ENCODE results near the gene NSFL1C. TPM values are rescaled to one million over a fixed set of nuclear protein-coding genes. Genes with fewer than 3 reads are reported as not detected.
A peak's percentile ranks its signal among the peaks of the same experiment; 100 is the strongest.

The NSFL1C gene
- total and polyA plus RNA-seq, 3 donors from 2014 or later, result 61.8 to 107 (median 63.9) TPM

GRCh38 chr20:1491860-1492642 lies 25.4 kb upstream of the NSFL1C start:
- no peak for DNase-seq

GRCh38 chr20:1491281-1491840 lies 24.7 kb upstream of the NSFL1C start, which contains the start of gene SIRPB2:
Gene SIRPB2, minus strand, starts transcription at chr20:1491420. Its CDS starts 61 bp downstream, at chr20:1491359.
- no peak within 1 kb of the TSS for H3K4me3 ChIP-seq
- DNase-seq, result peak; percentile 28
- 65 to 75% methylated on average over 7 to 11 of the region's 11 CpGs for WGBS, 2 donors
- H3K27me3 ChIP-seq, result no peaks in the 10 kb centered on the region
- TF ChIP-seq POLR2A (IDR thresholded peaks at IDR 0.05), result no peak
- TF ChIP-seq CTCF (IDR thresholded peaks at IDR 0.05), result no peak
- intact Hi-C loops (cut with DNase I; ENCODE audit: low total_unique reads), result no loop called here
- peak within 1 kb of the TSS in 1 of 2 donors; percentile 14 for H3K27ac ChIP-seq
- no peaks in the 10 kb centered on the region for H3K9me3 ChIP-seq
- H3K36me3 ChIP-seq (ENCODE audit: low read depth, missing control alignments), result no peaks in the 10 kb centered on the region
- no peaks in the 10 kb centered on the region for H3K4me1 ChIP-seq

More at GRCh38 chr20:1491860-1492642, 25.4 kb upstream of the NSFL1C start:
- intact Hi-C loops (cut with DNase I; ENCODE audit: low total_unique reads), result no loop called here
- Histone ChIP-seq H3K4me1 (no peaks in the 10 kb centered on the region), H3K4me3 (no peak overlapping the region), H3K27ac (no peak overlapping the region), H3K27me3 (no peaks in the 10 kb centered on the region), H3K9me3 (no peaks in the 10 kb centered on the region), H3K36me3 (ENCODE audit: low read depth, missing control alignments) (no peaks in the 10 kb centered on the region)
- WGBS, 2 donors, result 71 to 77% methylated on average over 2 of the region's 2 CpGs
- TF ChIP-seq POLR2A (IDR thresholded peaks at IDR 0.05) (no peak), CTCF (IDR thresholded peaks at IDR 0.05) (no peak)

GRCh38 chr20:1490643-1491195 lies 24.1 kb upstream of the NSFL1C start:
- Histone ChIP-seq H3K27ac (peak overlapping the region in 1 of 2 donors; percentile 14), H3K4me3 (no peak overlapping the region)
- 77 to 80% methylated on average over 9 of the region's 9 CpGs for WGBS, 2 donors

GRCh38 chr20:1489764-1490436 lies 23.3 kb upstream of the NSFL1C start:
- Histone ChIP-seq H3K4me3 (no peak overlapping the region), H3K36me3 (ENCODE audit: low read depth, missing control alignments) (no peaks in the 10 kb centered on the region), H3K4me1 (no peaks in the 10 kb centered on the region), H3K27ac (peak overlapping the region in 1 of 2 donors; percentile 22), H3K9me3 (no peaks in the 10 kb centered on the region), H3K27me3 (no peaks in the 10 kb centered on the region)
- 73 to 86% methylated on average over 6 of the region's 6 CpGs for WGBS, 2 donors
- DNase-seq, result peak; percentile 29
- intact Hi-C loops (cut with DNase I; ENCODE audit: low total_unique reads), result no loop called here
- no peak for TF ChIP-seq POLR2A (IDR thresholded peaks at IDR 0.05)

More at GRCh38 chr20:1490643-1491195, 24.1 kb upstream of the NSFL1C start:
- no peak for TF ChIP-seq CTCF (IDR thresholded peaks at IDR 0.05)
- no peak for TF ChIP-seq POLR2A (IDR thresholded peaks at IDR 0.05)
- Histone ChIP-seq H3K9me3 (no peaks in the 10 kb centered on the region), H3K36me3 (ENCODE audit: low read depth, missing control alignments) (no peaks in the 10 kb centered on the region), H3K27me3 (no peaks in the 10 kb centered on the region), H3K4me1 (no peaks in the 10 kb centered on the region)
- no peak for DNase-seq
- intact Hi-C loops (cut with DNase I; ENCODE audit: low total_unique reads), result no loop called here

- WGBS, 2 donors, result 79 to 90% methylated on average over 2 of the region's 2 CpGs
- no peaks in the 10 kb centered on the region for H3K9me3 ChIP-seq
- H3K27me3 ChIP-seq, result no peaks in the 10 kb centered on the region
- TF ChIP-seq CTCF (IDR thresholded peaks at IDR 0.05), result no peak
- no peak for TF ChIP-seq POLR2A (IDR thresholded peaks at IDR 0.05)
- intact Hi-C loops (cut with DNase I; ENCODE audit: low total_unique reads), result no loop called here
- no peak overlapping the region for H3K4me3 ChIP-seq
- no peaks in the 10 kb centered on the region for H3K4me1 ChIP-seq
- H3K36me3 ChIP-seq (ENCODE audit: low read depth, missing control alignments), result no peaks in the 10 kb centered on the region
- H3K27ac ChIP-seq, result peak overlapping the region in 1 of 2 donors; percentile 22
- no peak for DNase-seq
These were observed 22.7 kb upstream of the NSFL1C start for GRCh38 chr20:1489325-1489724.
